Nephron progenitor cell (in vitro differentiated cells): ENCODE data around the gene MYO3B.

Source experiments
- DNase-seq: peaks from one replicate; pipeline ENCODE4 v3.0.0; 2021
- H3K27ac Mint-ChIP-seq: 2 replicates; pipeline ENCODE4 v1.8.0; 2021; ENCODE audit warnings: mild to moderate bottlenecking, moderate library complexity, mixed read lengths
- H3K27me3 Mint-ChIP-seq: 2 replicates; pipeline ENCODE4 v1.8.0; 2021; ENCODE audit warnings: mild to moderate bottlenecking, low read depth, mixed read lengths; ENCODE audit not compliant: poor library complexity
- H3K36me3 Mint-ChIP-seq: 2 replicates; pipeline ENCODE4 v1.8.0; 2021; ENCODE audit warnings: low read depth, mixed read lengths
- H3K4me1 Mint-ChIP-seq: 2 replicates; pipeline ENCODE4 v1.8.0; 2021; ENCODE audit warnings: mixed read lengths
- H3K4me3 Mint-ChIP-seq: 2 replicates; pipeline ENCODE4 v1.8.0; 2021; ENCODE audit warnings: mild to moderate bottlenecking, moderate library complexity, mixed read lengths
- H3K9me3 Mint-ChIP-seq: 2 replicates; pipeline ENCODE4 v1.8.0; 2021; ENCODE audit warnings: mild to moderate bottlenecking, moderate library complexity, mixed read lengths
- CTCF ChIP-seq: fragments of 200-600 bp; sonication (generic); IDR thresholded peaks from 2 replicates; pipeline ENCODE4 v1.5.0; 2021; ENCODE audit warnings: antibody characterized with exemption

MYO3B gene

DNA sequence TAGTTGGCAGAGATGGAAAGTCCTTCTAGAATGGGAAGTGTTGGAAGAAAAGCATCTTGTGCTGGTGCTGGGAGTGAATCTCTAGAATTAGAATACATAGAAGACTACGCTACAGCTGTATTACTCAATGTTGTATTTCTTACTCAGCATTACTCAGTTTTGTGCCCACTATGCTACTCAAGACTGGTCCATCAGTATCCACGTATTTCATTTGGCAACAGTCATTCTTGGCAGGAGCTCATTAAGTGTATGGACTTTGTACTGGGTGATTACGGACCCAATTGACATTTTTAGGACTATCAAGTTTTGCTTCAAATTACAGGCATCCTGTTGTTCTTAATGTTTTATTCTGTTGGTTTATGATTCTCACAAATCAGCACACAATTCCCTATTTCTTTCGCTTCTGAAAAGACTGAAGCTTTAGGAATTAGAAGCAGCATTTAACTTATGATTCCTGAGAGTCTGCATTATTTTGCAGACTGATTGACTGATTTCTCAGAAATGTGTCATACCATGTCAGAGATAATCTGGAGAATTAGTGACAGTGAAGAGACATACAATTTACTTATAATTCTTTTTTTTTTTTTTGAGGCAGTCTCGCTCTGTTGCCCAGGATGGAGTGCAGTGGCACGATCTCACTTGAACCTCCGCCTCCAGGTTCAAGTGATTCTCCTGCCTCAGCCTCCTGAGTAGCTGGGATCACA lies 136.9 kb downstream of the MYO3B start:
- Mint-ChIP-seq H3K4me1 (peaks cover 36% of the 10 kb centered on the region), H3K9me3 (peaks cover 17% of the 10 kb centered on the region), H3K4me3 (no peak overlapping the region), H3K36me3 (peaks cover 9% of the 10 kb centered on the region), H3K27ac (no peak overlapping the region), H3K27me3 (peaks cover 3% of the 10 kb centered on the region)
- no peak for TF ChIP-seq CTCF
- no peak for DNase-seq

DNA sequence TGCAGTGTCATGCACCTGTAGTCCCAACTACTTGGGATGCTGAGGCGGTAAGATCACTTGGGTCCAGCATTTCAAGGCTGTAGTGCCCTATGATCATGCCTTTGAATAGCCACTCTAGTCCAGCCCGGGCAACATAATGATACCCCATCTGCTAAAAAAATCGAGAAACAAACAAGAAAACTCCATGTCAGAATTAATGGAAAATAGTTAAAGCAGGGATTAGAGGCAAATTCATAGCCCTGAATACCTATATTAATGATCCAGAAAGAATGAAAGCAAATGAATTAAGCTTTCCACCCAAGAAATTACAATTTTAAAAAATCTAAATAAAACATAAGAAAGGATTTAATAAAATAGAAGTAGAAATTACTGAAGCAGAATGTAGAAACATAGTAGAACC lies 143.0 kb downstream of the MYO3B start:
- no peak for TF ChIP-seq CTCF
- Mint-ChIP-seq H3K4me3 (no peak overlapping the region), H3K36me3 (peaks cover 18% of the 10 kb centered on the region), H3K27me3 (peaks cover 6% of the 10 kb centered on the region), H3K27ac (no peak overlapping the region), H3K9me3 (peaks cover 37% of the 10 kb centered on the region), H3K4me1 (peaks cover 18% of the 10 kb centered on the region)
- DNase-seq, result no peak

GRCh38 chr2:170321526-170321925 lies 143.6 kb downstream of the MYO3B start:
- H3K27ac Mint-ChIP-seq, result no peak overlapping the region
- H3K4me3 Mint-ChIP-seq, result no peak overlapping the region
- no peak for TF ChIP-seq CTCF
- peaks cover 18% of the 10 kb centered on the region for H3K4me1 Mint-ChIP-seq
- no peak for DNase-seq
- H3K36me3 Mint-ChIP-seq, result peaks cover 18% of the 10 kb centered on the region
- H3K9me3 Mint-ChIP-seq, result peaks cover 37% of the 10 kb centered on the region
- peaks cover 6% of the 10 kb centered on the region for H3K27me3 Mint-ChIP-seq

DNA sequence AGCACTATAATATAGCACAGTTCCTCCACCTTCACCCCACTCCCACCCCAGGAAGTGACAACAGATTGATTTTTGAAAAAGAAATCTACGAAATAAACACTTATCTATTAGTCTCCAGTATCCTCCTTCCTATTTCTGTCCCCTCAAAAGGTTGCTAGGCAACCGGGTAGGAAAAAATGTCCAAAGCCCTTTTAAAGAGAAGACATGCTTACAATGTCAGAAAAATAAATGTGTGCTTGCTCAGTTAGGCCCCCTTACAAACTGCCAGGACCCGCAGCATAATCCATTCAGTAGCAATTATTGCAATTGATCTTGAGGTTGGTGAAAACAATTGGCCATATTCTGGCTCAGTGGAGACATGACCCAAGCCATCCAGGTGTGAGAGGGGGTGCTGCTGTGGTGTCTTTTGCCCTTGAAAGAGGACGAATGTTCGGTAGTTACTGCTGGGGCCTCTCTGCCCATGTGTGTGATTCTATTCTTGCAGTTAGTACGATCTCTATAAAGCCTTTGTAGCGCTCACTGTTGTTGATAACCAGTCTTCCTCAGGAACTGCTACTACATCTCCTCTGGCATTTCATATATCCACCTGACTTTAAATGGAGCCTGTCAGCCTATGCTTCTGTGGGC lies 144.3 kb downstream of the MYO3B start:
- Mint-ChIP-seq H3K9me3 (peaks cover 37% of the 10 kb centered on the region), H3K36me3 (peaks cover 18% of the 10 kb centered on the region), H3K27me3 (peaks cover 6% of the 10 kb centered on the region), H3K4me3 (no peak overlapping the region), H3K4me1 (peaks cover 18% of the 10 kb centered on the region), H3K27ac (no peak overlapping the region)
- DNase-seq, result no peak
- TF ChIP-seq CTCF, result no peak

GRCh38 chr2:170323743-170324142 lies 145.8 kb downstream of the MYO3B start:
- DNase-seq, result no peak
- Mint-ChIP-seq H3K27ac (no peak overlapping the region), H3K36me3 (peaks cover 18% of the 10 kb centered on the region), H3K9me3 (peaks cover 30% of the 10 kb centered on the region), H3K27me3 (peaks cover 6% of the 10 kb centered on the region), H3K4me3 (no peak overlapping the region), H3K4me1 (peaks cover 18% of the 10 kb centered on the region)
- no peak for TF ChIP-seq CTCF

DNA sequence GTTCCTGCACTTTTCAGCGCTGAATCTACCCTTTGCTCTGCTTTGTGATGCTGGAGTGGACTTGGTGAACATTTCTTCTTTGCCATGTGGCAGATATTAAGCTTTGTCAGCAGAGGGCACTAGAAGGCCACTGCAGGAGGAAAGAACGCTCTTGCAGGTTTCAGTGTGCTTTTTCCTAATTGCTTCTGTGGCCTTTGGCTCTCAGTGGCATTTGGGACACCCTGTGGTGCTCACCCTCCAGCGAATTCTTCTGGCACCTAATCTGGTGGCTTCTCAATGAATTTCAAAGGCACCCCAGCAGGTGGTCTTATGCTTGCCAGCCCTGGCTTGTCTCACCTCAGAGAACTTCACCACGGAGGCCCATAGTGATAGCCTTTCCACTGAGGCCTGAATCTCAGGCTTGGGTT lies 146.7 kb downstream of the MYO3B start:
- peaks cover 22% of the 10 kb centered on the region for H3K9me3 Mint-ChIP-seq
- DNase-seq, result peak; percentile 48

More for the DNA sequence above, 146.7 kb downstream of the MYO3B start:
- Mint-ChIP-seq H3K4me3 (no peak overlapping the region), H3K4me1 (peaks cover 18% of the 10 kb centered on the region), H3K27ac (no peak overlapping the region), H3K27me3 (peaks cover 6% of the 10 kb centered on the region), H3K36me3 (peaks cover 12% of the 10 kb centered on the region)
- TF ChIP-seq CTCF, result peak; percentile 81
